ENCODE measurements around the gene TDO2.

GRCh38 chr4:155904331-155904730 lies 835 bp downstream of the TDO2 start:
- TF ChIP-seq CTCF (conservative IDR thresholded peaks at IDR 0.05; ENCODE audit: low read depth, low read length) (no peak), EZH2 (IDR thresholded peaks at IDR 0.05; ENCODE audit: low read length, unreplicated experiment) (no peak)

Measured in PC-3 (cell line).